Measurements from ENCODE around the gene S100A2. TPM values are rescaled to one million over a fixed set of nuclear protein-coding genes. Genes with fewer than 3 reads are reported as not detected.

The S100A2 gene
- total and polyA plus RNA-seq, 2 of the 8 experiments (the other 6 are each of a cell fraction or from before 2014, with no cell fraction given): 0.86 TPM; not detected in 1

DNA sequence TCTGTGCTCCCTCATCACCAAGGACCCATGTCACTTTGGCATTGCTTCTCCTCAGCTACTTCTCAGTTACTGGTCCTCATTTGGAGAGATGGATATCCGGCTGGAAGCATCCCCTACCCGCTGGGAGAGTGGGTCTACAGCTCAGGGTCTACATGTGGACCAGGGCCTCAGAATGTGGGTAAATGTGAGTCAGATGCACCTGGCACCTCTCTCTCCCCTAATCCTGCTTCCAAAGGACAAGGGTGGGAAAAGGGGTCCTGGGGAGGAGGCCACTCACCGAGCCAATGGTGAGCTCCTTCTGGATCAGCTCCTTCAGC lies 30.8 kb downstream of the S100A2 start (continued):
- TF ChIP-seq, protein P1, sequence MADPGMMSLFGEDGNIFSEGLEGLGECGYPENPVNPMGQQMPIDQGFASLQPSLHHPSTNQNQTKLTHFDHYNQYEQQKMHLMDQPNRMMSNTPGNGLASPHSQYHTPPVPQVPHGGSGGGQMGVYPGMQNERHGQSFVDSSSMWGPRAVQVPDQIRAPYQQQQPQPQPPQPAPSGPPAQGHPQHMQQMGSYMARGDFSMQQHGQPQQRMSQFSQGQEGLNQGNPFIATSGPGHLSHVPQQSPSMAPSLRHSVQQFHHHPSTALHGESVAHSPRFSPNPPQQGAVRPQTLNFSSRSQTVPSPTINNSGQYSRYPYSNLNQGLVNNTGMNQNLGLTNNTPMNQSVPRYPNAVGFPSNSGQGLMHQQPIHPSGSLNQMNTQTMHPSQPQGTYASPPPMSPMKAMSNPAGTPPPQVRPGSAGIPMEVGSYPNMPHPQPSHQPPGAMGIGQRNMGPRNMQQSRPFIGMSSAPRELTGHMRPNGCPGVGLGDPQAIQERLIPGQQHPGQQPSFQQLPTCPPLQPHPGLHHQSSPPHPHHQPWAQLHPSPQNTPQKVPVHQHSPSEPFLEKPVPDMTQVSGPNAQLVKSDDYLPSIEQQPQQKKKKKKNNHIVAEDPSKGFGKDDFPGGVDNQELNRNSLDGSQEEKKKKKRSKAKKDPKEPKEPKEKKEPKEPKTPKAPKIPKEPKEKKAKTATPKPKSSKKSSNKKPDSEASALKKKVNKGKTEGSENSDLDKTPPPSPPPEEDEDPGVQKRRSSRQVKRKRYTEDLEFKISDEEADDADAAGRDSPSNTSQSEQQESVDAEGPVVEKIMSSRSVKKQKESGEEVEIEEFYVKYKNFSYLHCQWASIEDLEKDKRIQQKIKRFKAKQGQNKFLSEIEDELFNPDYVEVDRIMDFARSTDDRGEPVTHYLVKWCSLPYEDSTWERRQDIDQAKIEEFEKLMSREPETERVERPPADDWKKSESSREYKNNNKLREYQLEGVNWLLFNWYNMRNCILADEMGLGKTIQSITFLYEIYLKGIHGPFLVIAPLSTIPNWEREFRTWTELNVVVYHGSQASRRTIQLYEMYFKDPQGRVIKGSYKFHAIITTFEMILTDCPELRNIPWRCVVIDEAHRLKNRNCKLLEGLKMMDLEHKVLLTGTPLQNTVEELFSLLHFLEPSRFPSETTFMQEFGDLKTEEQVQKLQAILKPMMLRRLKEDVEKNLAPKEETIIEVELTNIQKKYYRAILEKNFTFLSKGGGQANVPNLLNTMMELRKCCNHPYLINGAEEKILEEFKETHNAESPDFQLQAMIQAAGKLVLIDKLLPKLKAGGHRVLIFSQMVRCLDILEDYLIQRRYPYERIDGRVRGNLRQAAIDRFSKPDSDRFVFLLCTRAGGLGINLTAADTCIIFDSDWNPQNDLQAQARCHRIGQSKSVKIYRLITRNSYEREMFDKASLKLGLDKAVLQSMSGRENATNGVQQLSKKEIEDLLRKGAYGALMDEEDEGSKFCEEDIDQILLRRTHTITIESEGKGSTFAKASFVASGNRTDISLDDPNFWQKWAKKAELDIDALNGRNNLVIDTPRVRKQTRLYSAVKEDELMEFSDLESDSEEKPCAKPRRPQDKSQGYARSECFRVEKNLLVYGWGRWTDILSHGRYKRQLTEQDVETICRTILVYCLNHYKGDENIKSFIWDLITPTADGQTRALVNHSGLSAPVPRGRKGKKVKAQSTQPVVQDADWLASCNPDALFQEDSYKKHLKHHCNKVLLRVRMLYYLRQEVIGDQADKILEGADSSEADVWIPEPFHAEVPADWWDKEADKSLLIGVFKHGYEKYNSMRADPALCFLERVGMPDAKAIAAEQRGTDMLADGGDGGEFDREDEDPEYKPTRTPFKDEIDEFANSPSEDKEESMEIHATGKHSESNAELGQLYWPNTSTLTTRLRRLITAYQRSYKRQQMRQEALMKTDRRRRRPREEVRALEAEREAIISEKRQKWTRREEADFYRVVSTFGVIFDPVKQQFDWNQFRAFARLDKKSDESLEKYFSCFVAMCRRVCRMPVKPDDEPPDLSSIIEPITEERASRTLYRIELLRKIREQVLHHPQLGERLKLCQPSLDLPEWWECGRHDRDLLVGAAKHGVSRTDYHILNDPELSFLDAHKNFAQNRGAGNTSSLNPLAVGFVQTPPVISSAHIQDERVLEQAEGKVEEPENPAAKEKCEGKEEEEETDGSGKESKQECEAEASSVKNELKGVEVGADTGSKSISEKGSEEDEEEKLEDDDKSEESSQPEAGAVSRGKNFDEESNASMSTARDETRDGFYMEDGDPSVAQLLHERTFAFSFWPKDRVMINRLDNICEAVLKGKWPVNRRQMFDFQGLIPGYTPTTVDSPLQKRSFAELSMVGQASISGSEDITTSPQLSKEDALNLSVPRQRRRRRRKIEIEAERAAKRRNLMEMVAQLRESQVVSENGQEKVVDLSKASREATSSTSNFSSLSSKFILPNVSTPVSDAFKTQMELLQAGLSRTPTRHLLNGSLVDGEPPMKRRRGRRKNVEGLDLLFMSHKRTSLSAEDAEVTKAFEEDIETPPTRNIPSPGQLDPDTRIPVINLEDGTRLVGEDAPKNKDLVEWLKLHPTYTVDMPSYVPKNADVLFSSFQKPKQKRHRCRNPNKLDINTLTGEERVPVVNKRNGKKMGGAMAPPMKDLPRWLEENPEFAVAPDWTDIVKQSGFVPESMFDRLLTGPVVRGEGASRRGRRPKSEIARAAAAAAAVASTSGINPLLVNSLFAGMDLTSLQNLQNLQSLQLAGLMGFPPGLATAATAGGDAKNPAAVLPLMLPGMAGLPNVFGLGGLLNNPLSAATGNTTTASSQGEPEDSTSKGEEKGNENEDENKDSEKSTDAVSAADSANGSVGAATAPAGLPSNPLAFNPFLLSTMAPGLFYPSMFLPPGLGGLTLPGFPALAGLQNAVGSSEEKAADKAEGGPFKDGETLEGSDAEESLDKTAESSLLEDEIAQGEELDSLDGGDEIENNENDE (IDR thresholded peaks at IDR 0.05; ENCODE audit: insufficient replicate concordance, low read length): no peak
- TF ChIP-seq TBP (IDR thresholded peaks at IDR 0.05; ENCODE audit: low read depth, low read length) (no peak), KDM5A (IDR thresholded peaks at IDR 0.05; ENCODE audit: low read length) (no peak), JUN (IDR thresholded peaks at IDR 0.05; ENCODE audit: low read depth, low read length) (no peak), CEBPB (IDR thresholded peaks at IDR 0.05; ENCODE audit: low read depth, low read length) (no peak), JUND (IDR thresholded peaks at IDR 0.05; ENCODE audit: low read length) (no peak), EGR1 (IDR thresholded peaks at IDR 0.05; ENCODE audit: borderline replicate concordance, low read depth, low read length) (no peak), ZNF274 (IDR thresholded peaks at IDR 0.05; ENCODE audit: borderline replicate concordance, extremely low read depth, low read length) (no peak), TEAD4 (IDR thresholded peaks at IDR 0.05; ENCODE audit: low read depth, low read length) (no peak), KDM1A (IDR thresholded peaks at IDR 0.05; ENCODE audit: borderline replicate concordance, low read length) (no peak)
- TF ChIP-seq, protein P2, sequence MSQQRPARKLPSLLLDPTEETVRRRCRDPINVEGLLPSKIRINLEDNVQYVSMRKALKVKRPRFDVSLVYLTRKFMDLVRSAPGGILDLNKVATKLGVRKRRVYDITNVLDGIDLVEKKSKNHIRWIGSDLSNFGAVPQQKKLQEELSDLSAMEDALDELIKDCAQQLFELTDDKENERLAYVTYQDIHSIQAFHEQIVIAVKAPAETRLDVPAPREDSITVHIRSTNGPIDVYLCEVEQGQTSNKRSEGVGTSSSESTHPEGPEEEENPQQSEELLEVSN (IDR thresholded peaks at IDR 0.05): no peak
